GM21825 (cell line): Measurements from ENCODE around the gene CRHBP.
"Not testable (repeated sequence)": the region's sequence is repeated elsewhere in the genome, so short reads cannot be mapped to it uniquely, and the experiment has no call there.

Source experiments
- ATAC-seq: cut with Tn5 transposase; IDR thresholded peaks from one replicate; pipeline ENCODE4 v1.9.1; 2021; ENCODE audit warnings: mild to moderate bottlenecking, moderate library complexity; ENCODE audit not compliant: unreplicated experiment

Gene CRHBP

DNA sequence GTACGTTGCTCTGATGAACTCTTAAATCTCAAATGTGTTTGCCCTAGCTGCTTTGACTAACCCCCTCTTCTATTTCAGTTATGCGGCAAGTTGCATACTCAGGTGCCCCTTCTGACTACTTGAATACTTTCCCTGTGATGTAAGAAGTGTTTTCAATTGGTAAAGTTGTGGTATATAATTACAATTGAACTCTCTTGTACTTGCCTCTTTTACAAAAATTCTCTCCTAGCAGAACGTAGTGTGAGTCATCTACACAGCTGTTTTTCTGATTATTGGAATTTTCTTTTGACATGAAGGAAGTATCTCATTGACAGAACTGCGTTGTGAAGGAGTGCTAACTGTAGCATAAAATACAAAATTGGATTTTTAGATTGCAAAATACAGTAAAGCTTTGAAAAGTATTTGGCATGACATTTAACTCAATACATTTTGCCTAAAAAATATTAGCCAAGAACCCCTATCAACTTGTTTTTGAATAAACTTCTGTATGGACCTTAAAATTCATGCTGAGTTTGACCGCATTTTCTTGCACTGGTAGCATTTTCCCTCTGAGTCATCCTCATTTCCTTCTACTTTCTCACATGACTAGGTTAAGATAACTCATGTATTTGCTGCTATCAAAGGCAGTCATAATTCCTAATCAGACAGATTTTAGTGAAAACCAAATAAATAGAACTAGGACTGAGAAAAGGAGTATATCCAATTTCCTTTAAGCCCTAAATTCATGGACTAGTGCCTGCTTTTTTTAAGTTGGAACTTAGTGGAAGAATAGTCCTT lies 6.3 kb downstream of the CRHBP start:
- no peak for ATAC-seq

GRCh38 chr5:76960004-76960625 lies 7.3 kb downstream of the CRHBP start:
- ATAC-seq, result peak; percentile 64

- ATAC-seq, result no peak
These were observed 11.2 kb downstream of the CRHBP start for GRCh38 chr5:76964060-76964459.

- no peak for ATAC-seq
These were observed 18.7 kb downstream of the CRHBP start for GRCh38 chr5:76971511-76971910.

GRCh38 chr5:76972689-76973088 lies 19.8 kb downstream of the CRHBP start:
- no peak for ATAC-seq

DNA sequence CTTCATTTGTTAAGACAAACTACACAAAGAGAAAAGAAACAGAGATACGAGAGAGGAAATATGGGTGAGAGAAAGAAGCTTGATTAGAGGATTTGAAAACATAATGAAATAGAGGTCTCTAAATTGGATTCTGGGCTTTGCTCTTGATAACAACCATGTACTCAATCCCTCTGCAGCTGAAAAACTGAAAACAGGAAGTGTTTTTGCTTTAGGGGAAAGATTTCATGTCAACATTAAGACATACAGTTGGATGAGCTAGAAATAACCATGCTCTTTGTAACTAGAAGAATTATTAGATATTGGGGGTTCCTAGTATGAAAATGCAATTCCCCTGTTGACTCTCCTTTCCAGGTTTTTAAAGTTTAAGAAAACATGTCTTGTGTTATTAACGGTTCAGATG lies 21.9 kb downstream of the CRHBP start:
- ATAC-seq, result no peak

- ATAC-seq, result no peak
These were observed 26.0 kb downstream of the CRHBP start for GRCh38 chr5:76978869-76979268.

GRCh38 chr5:76980518-76981144 lies 27.8 kb downstream of the CRHBP start:
- ATAC-seq, result no peak

- ATAC-seq, result no peak
These were observed 29.6 kb downstream of the CRHBP start for GRCh38 chr5:76982450-76982849.

- ATAC-seq, result no peak
These were observed 30.6 kb downstream of the CRHBP start for GRCh38 chr5:76983468-76983867.

GRCh38 chr5:76986825-76987526 lies 34.1 kb downstream of the CRHBP start:
- ATAC-seq, result no peak

- ATAC-seq, result no peak
These were observed 38.1 kb downstream of the CRHBP start for GRCh38 chr5:76990899-76991459.

- not testable (repeated sequence) for ATAC-seq
These were observed 40.6 kb downstream of the CRHBP start for GRCh38 chr5:76993436-76993835.

DNA sequence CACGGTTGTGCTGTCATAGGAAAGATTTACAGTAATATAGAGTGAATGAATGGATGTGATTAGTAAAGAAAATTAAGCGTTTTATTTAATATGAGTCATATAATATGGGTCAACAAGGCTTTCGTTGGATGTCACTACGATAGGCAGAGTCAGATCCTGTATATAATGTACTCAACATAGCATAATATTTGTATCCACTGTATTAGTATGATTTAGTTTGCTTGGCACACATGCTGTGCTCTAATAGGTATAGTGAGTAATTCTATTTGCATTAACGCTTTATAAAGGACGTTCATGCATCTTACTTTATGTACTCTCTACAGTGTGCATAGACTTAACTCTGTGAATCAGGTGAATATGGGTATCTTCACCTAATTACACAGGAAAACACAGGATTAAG lies 41.5 kb downstream of the CRHBP start:
- no peak for ATAC-seq

DNA sequence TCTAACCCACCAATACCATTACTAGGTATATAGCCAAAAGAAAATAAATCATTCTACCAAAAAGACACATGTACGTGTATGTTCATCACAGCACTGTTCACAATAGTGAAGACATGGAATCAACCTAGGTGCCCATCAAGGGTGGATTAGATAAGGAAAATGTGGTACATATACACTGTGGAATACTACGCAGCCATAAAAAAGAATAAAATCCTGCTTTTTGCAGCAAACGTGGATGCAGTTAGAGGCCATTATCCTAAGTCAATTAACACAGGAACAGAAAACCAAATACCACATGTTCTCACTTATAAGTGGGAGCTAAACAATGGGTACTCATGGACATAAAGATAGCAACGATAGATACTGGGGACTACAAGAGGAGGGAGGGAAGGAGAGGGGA lies 45.4 kb downstream of the CRHBP start:
- not testable (repeated sequence) for ATAC-seq

DNA sequence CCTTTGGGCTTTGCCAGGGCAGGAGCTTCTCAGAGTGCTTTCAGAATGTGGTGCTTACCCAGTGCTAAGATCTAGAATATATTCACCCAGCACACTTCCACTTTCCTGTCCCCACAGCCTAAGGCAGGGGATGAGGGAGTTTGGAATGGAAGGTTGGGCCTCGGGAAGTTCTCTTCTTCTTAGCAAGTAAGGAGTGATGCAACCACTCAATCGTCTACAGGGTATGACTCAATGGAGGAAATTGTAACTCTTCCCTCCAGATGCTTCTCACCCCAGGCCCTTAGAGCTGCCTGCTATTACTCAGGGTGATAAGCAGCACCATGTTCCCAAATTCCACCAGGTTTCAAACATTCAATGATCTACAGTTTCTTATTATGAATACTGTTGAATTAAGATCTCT lies 46.6 kb downstream of the CRHBP start:
- ATAC-seq, result no peak

DNA sequence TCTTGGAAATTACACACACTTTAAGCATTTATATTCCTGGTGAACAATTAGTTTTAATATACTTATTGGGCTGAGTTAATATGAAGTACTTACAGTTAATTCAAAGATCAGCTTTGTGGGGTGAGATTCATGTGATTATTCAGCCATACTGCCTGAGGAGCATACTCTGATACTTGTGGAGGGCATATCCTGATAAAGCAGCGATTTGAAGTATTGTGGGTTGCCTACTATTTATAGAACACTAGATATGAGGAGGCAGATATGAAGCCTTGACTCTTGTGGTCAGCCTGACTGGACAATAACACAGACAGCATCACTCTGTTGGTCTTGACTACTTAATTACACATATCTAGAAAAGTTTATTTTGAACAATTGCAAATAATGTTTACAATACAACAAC lies 50.4 kb downstream of the CRHBP start:
- no peak for ATAC-seq

GRCh38 chr5:77006124-77006523 lies 53.3 kb downstream of the CRHBP start:
- ATAC-seq, result no peak

- no peak for ATAC-seq
These were observed 55.6 kb downstream of the CRHBP start for GRCh38 chr5:77008413-77008812.

DNA sequence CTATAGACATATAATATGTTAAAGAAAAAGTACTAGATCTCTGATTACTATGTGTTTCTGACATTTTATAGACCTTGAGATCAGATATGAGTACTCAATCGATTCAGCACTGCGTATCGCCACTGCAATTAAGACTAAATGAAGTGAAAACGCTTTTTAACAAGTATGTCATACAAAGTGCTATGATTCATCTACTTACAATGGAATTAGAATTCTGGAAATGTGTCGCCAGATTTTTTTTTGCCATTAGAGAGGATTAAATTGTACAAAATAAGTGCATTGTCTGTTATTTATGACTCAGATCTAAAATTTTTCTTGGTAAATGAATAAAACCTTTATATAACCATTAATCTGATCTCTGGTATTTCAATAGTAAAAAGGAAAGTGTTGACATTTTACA lies 57.4 kb downstream of the CRHBP start:
- ATAC-seq, result no peak

DNA sequence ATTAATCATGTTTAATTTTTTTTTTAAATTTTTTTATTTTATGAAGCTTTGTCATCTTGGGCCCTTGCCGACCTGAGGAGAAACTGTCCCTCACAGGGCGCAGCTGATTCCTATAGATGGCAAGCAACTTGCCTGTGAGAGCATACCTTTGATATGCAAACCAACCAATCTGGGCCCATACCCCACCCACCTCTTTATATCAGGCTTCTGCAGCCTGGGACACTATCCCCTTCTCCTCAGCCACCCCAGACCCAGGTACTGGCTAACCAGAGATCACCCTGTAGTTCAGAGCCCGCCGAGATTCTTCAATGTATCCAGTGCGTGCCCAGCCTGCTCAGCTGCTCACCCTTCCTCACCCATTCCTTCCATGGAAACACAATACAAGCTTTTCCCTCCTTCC lies 58.7 kb downstream of the CRHBP start:
- no peak for ATAC-seq
